ENCODE data around the gene KRT84. TPM values are rescaled to one million over a fixed set of nuclear protein-coding genes. Genes with fewer than 3 reads are reported as not detected.

The KRT84 gene
- total RNA-seq, 1 donor from 2014 or later = not detected

DNA sequence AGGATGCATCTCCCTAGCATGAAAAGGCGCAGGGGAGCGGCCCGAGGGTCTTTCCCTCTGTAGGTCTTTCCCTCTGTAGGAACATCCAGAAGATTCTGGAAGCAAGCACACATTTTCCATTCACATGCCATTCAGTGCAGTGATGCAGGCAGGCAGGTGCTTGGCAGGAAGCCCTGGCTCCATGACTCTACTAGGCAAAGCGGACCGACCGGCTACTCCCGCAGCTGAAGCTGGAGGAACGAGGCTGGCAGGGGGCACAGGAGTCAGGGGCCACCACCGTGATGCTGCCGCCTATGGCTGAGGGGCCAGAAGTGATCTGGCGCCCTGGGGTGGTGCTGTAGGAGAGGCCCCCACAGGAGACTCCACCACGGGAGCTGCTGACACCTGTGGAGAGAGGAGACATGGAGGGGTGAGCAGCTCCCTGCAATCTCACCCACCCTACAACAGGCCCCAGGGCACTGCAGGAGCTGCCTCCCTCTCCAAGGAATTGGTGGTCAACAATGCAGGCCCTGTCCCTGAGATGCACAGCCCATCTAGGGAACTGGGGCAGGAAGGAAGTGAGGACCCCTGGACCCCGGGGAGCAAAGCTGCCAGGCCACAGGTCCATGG lies 24.7 kb downstream of the KRT84 start:
- Histone ChIP-seq H3K27me3 (ENCODE audit: control insufficient read depth, insufficient read depth, low read length) (no peaks in the 10 kb centered on the region), H3K36me3 (ENCODE audit: control insufficient read depth, insufficient read depth, low read length) (no peaks in the 10 kb centered on the region), H3K4me3 (ENCODE audit: low read depth, low read length) (no peak overlapping the region)
- DNase-seq (ENCODE audit: low read depth) = no peak
- no peak for FAIRE-seq
- no peak for TF ChIP-seq CTCF (IDR thresholded peaks at IDR 0.05; ENCODE audit: insufficient read depth, low read length, severe bottlenecking)

- no peaks in the 10 kb centered on the region for H3K36me3 ChIP-seq (ENCODE audit: control insufficient read depth, insufficient read depth, low read length)
- H3K27me3 ChIP-seq (ENCODE audit: control insufficient read depth, insufficient read depth, low read length) = no peaks in the 10 kb centered on the region
- DNase-seq (ENCODE audit: low read depth) (no peak), FAIRE-seq (no peak)
- no peak for TF ChIP-seq CTCF (IDR thresholded peaks at IDR 0.05; ENCODE audit: insufficient read depth, low read length, severe bottlenecking)
- H3K4me3 ChIP-seq (ENCODE audit: low read depth, low read length) = no peak overlapping the region
These were observed 25.3 kb downstream of the KRT84 start for GRCh38 chr12:52360106-52360662.

- Histone ChIP-seq H3K36me3 (ENCODE audit: control insufficient read depth, insufficient read depth, low read length) (no peaks in the 10 kb centered on the region), H3K27me3 (ENCODE audit: control insufficient read depth, insufficient read depth, low read length) (no peaks in the 10 kb centered on the region), H3K4me3 (ENCODE audit: low read depth, low read length) (no peak overlapping the region)
- DNase-seq (ENCODE audit: low read depth) = no peak
- FAIRE-seq = peak; percentile 55
- TF ChIP-seq CTCF (IDR thresholded peaks at IDR 0.05; ENCODE audit: insufficient read depth, low read length, severe bottlenecking) = no peak
These were observed 25.8 kb downstream of the KRT84 start for GRCh38 chr12:52359621-52360061.

- DNase-seq (ENCODE audit: low read depth) (no peak), FAIRE-seq (no peak)
- no peak for TF ChIP-seq CTCF (IDR thresholded peaks at IDR 0.05; ENCODE audit: insufficient read depth, low read length, severe bottlenecking)
- Histone ChIP-seq H3K36me3 (ENCODE audit: control insufficient read depth, insufficient read depth, low read length) (no peaks in the 10 kb centered on the region), H3K4me3 (ENCODE audit: low read depth, low read length) (no peak overlapping the region), H3K27me3 (ENCODE audit: control insufficient read depth, insufficient read depth, low read length) (no peaks in the 10 kb centered on the region)
These were observed 26.7 kb downstream of the KRT84 start for GRCh38 chr12:52358575-52359350.

- peaks cover 2% of the 10 kb centered on the region for H3K27me3 ChIP-seq (ENCODE audit: control insufficient read depth, insufficient read depth, low read length)
- DNase-seq (ENCODE audit: low read depth) (no peak), FAIRE-seq (no peak)
- H3K36me3 ChIP-seq (ENCODE audit: control insufficient read depth, insufficient read depth, low read length) = no peaks in the 10 kb centered on the region
- no peak for TF ChIP-seq CTCF (IDR thresholded peaks at IDR 0.05; ENCODE audit: insufficient read depth, low read length, severe bottlenecking)
- no peak overlapping the region for H3K4me3 ChIP-seq (ENCODE audit: low read depth, low read length)
These were observed 28.5 kb downstream of the KRT84 start for GRCh38 chr12:52356762-52357580.

Data from bronchial epithelial cell (primary cell).